ENCODE results near the gene RXRA.

Gene RXRA

GRCh38 chr9:134382733-134383132 lies 56.5 kb downstream of the RXRA start:
- Histone ChIP-seq H3K36me3 (ENCODE audit: low read length) (no peaks in the 10 kb centered on the region), H3K9me3 (ENCODE audit: insufficient read depth, low read length) (no peaks in the 10 kb centered on the region), H4K20me1 (ENCODE audit: low read depth, low read length) (no peaks in the 10 kb centered on the region), H3K9me2 (replicated peaks; ENCODE audit: insufficient read depth, low read length) (no peaks in the 10 kb centered on the region), H3K4me2 (ENCODE audit: low read depth, low read length, poor library complexity, severe bottlenecking) (no peak overlapping the region), H3F3A (ENCODE audit: insufficient read depth) (no peaks in the 10 kb centered on the region), H3K9ac (ENCODE audit: low read length) (no peak overlapping the region), H2AFZ (ENCODE audit: low read depth, low read length, severe bottlenecking) (no peak overlapping the region), H3K4me3 (ENCODE audit: insufficient read depth, low read length, poor library complexity, severe bottlenecking) (no peak overlapping the region), H3K27me3 (ENCODE audit: low read length) (no peaks in the 10 kb centered on the region), H3K27ac (ENCODE audit: low read depth, low read length) (no peak overlapping the region), H3K79me2 (ENCODE audit: insufficient read depth, low read length) (no peaks in the 10 kb centered on the region)
- TF ChIP-seq EZH2phosphoT487 (conservative IDR thresholded peaks at IDR 0.05; ENCODE audit: low read length) = no peak
- TF ChIP-seq CTCF (IDR thresholded peaks at IDR 0.05; ENCODE audit: insufficient read depth, low read length, poor library complexity, severe bottlenecking) = no peak

GRCh38 chr9:134383148-134383547 lies 56.9 kb downstream of the RXRA start:
- Histone ChIP-seq H3K4me3 (ENCODE audit: insufficient read depth, low read length, poor library complexity, severe bottlenecking) (no peak overlapping the region), H3K4me2 (ENCODE audit: low read depth, low read length, poor library complexity, severe bottlenecking) (no peak overlapping the region), H3K9ac (ENCODE audit: low read length) (no peak overlapping the region), H3K9me2 (replicated peaks; ENCODE audit: insufficient read depth, low read length) (no peaks in the 10 kb centered on the region), H3K27ac (ENCODE audit: low read depth, low read length) (no peak overlapping the region), H3K36me3 (ENCODE audit: low read length) (no peaks in the 10 kb centered on the region), H3K79me2 (ENCODE audit: insufficient read depth, low read length) (no peaks in the 10 kb centered on the region), H2AFZ (ENCODE audit: low read depth, low read length, severe bottlenecking) (no peak overlapping the region), H4K20me1 (ENCODE audit: low read depth, low read length) (no peaks in the 10 kb centered on the region), H3K9me3 (ENCODE audit: insufficient read depth, low read length) (no peaks in the 10 kb centered on the region), H3F3A (ENCODE audit: insufficient read depth) (no peaks in the 10 kb centered on the region), H3K27me3 (ENCODE audit: low read length) (no peaks in the 10 kb centered on the region)
- TF ChIP-seq EZH2phosphoT487 (conservative IDR thresholded peaks at IDR 0.05; ENCODE audit: low read length) (no peak), CTCF (IDR thresholded peaks at IDR 0.05; ENCODE audit: insufficient read depth, low read length, poor library complexity, severe bottlenecking) (no peak)

- Histone ChIP-seq H3F3A (ENCODE audit: insufficient read depth) (no peaks in the 10 kb centered on the region), H3K4me2 (ENCODE audit: low read depth, low read length, poor library complexity, severe bottlenecking) (no peak overlapping the region), H3K9me3 (ENCODE audit: insufficient read depth, low read length) (no peaks in the 10 kb centered on the region), H3K4me3 (ENCODE audit: insufficient read depth, low read length, poor library complexity, severe bottlenecking) (no peak overlapping the region), H3K36me3 (ENCODE audit: low read length) (no peaks in the 10 kb centered on the region), H3K9me2 (replicated peaks; ENCODE audit: insufficient read depth, low read length) (no peaks in the 10 kb centered on the region), H2AFZ (ENCODE audit: low read depth, low read length, severe bottlenecking) (no peak overlapping the region), H3K9ac (ENCODE audit: low read length) (no peak overlapping the region), H3K79me2 (ENCODE audit: insufficient read depth, low read length) (no peaks in the 10 kb centered on the region), H3K27ac (ENCODE audit: low read depth, low read length) (no peak overlapping the region), H4K20me1 (ENCODE audit: low read depth, low read length) (no peaks in the 10 kb centered on the region), H3K27me3 (ENCODE audit: low read length) (no peaks in the 10 kb centered on the region)
- TF ChIP-seq CTCF (IDR thresholded peaks at IDR 0.05; ENCODE audit: insufficient read depth, low read length, poor library complexity, severe bottlenecking) (no peak), EZH2phosphoT487 (conservative IDR thresholded peaks at IDR 0.05; ENCODE audit: low read length) (no peak)
Measured at GRCh38 chr9:134384811-134385479, 58.7 kb downstream of the RXRA start.

Measured in SU-DHL-6 (cell line).